Osteoblast (primary cell): ENCODE measurements around the gene CORIN. TPM values are rescaled to one million over a fixed set of nuclear protein-coding genes. Genes with fewer than 3 reads are reported as not detected.
"Not testable (repeated sequence)": the region's sequence is repeated elsewhere in the genome, so short reads cannot be mapped to it uniquely, and the experiment has no call there.

Source experiments
- DNase-seq: peaks from one replicate; pipeline ENCODE4 v3.0.0; 2011; ENCODE audit warnings: low spot score, mixed read lengths; ENCODE audit not compliant: insufficient read length; ENCODE audit errors: missing footprints
- H2AFZ ChIP-seq: 2 replicates; pipeline ENCODE4 v1.6.0; 2011; ENCODE audit warnings: mild to moderate bottlenecking, low read length
- H3K27ac ChIP-seq: 2 replicates; pipeline ENCODE4 v1.5.1; 2011; ENCODE audit warnings: mild to moderate bottlenecking, low read depth, low read length, moderate library complexity
- H3K27me3 ChIP-seq: 2 replicates; pipeline ENCODE4 v1.6.0; 2012; ENCODE audit warnings: mild to moderate bottlenecking, control low read depth, inconsistent platforms, low read length, moderate library complexity; ENCODE audit not compliant: insufficient read depth
- H3K36me3 ChIP-seq: 2 replicates; pipeline ENCODE4 v1.5.1; 2011; ENCODE audit warnings: mild to moderate bottlenecking, low read length, control low read depth, moderate library complexity; ENCODE audit not compliant: insufficient read depth
- H3K4me1 ChIP-seq: 2 replicates; pipeline ENCODE4 v1.5.1; 2011; ENCODE audit warnings: mild to moderate bottlenecking, low read length, control low read depth, moderate library complexity; ENCODE audit not compliant: insufficient read depth
- H3K4me2 ChIP-seq: 2 replicates; pipeline ENCODE4 v1.6.0; 2011; ENCODE audit warnings: mild to moderate bottlenecking, low read length; ENCODE audit not compliant: insufficient read depth
- H3K4me3 ChIP-seq: fragments of 200-600 bp; sonication (generic); 3 replicates; pipeline ENCODE4 v1.5.1; 2012; ENCODE audit warnings: mild to moderate bottlenecking, low read length, inconsistent platforms; ENCODE audit not compliant: insufficient read depth
- H3K79me2 ChIP-seq: 2 replicates; pipeline ENCODE4 v1.6.0; 2012; ENCODE audit warnings: mild to moderate bottlenecking, low read length, control low read depth, inconsistent platforms; ENCODE audit not compliant: insufficient read depth
- H3K9me3 ChIP-seq: 2 replicates; pipeline ENCODE4 v1.5.1; 2011; ENCODE audit warnings: low read depth, low read length, control low read depth
- H4K20me1 ChIP-seq: 2 replicates; pipeline ENCODE4 v1.6.0; 2012; ENCODE audit warnings: mild to moderate bottlenecking, low read length, control low read depth; ENCODE audit not compliant: insufficient read depth
- CTCF ChIP-seq: IDR thresholded peaks from 2 replicates; pipeline ENCODE4 v1.5.1; 2011; ENCODE audit warnings: mild to moderate bottlenecking, low read depth, low read length, moderate library complexity; ENCODE audit errors: extremely low read depth
- small RNA-seq: library from RNA; depleted of rRNA; stranded (forward); fragments of <200 nt; gene quantifications from one replicate; pipeline ENCODE3, GENCODE V24; 2012
- total RNA-seq: library from RNA; depleted of rRNA; stranded (reverse); fragments of >200 nt; gene quantifications from 2 replicates; pipeline ENCODE4 v1.2.3, GENCODE V29; 2012

CORIN gene
- total RNA-seq, 1 donor: 0.36 TPM

- no peak for TF ChIP-seq CTCF
- Histone ChIP-seq H3K27me3 (no peaks in the 10 kb centered on the region), H3K79me2 (no peaks in the 10 kb centered on the region), H3K4me1 (peaks cover 13% of the 10 kb centered on the region), H3K36me3 (peaks cover 32% of the 10 kb centered on the region), H4K20me1 (no peaks in the 10 kb centered on the region), H3K9me3 (no peaks in the 10 kb centered on the region), H3K4me3 (no peak overlapping the region), H3K4me2 (no peak overlapping the region), H2AFZ (no peak overlapping the region), H3K27ac (no peak overlapping the region)
- no peak for DNase-seq
Observed at GRCh38 chr4:47553329-47554125, 284.3 kb downstream of the CORIN start.

GRCh38 chr4:47551682-47552081, 286.2 kb downstream of the CORIN start:
- Histone ChIP-seq H3K79me2 (no peaks in the 10 kb centered on the region), H3K27me3 (no peaks in the 10 kb centered on the region), H3K36me3 (peaks cover 38% of the 10 kb centered on the region), H3K4me3 (no peak overlapping the region), H3K27ac (peak overlapping the region; percentile 63), H3K9me3 (no peaks in the 10 kb centered on the region), H3K4me2 (no peak overlapping the region), H2AFZ (no peak overlapping the region), H3K4me1 (peaks cover 13% of the 10 kb centered on the region), H4K20me1 (no peaks in the 10 kb centered on the region)
- TF ChIP-seq CTCF: no peak
- peak; percentile 30 for DNase-seq

DNA sequence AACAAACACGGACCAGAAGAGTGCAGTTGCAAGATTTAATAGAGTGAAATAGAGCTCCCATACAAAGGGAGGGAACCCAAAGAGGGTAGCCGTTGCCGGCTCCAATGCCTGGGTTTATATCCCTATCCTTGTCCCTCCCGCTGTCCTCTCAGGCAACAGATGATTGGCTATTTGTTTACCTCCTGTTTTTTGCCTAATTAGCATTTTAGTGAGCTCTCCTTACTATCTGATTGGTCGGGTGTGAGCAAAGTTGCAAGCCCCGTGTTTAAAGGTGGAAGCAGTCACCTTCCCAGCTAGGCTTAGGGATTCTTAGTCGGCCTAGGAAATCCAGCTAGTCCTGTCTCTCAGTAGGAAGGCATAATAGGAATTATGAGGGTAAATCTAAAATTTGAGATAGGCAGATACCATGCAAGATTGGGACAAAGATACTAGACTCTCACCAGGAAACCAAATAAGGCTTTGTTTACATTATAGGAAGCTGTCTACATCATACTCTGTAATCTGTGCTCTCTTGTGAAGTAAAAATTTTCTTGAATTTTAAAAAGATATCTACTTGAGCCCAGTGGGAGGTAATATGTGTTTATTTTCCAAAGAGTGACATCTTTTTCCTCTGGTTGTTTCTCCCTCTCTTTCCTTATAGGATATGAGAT, 286.8 kb downstream of the CORIN start:
- Histone ChIP-seq H3K79me2 (no peaks in the 10 kb centered on the region), H3K27ac (peak overlapping the region; percentile 63), H3K27me3 (no peaks in the 10 kb centered on the region), H3K4me1 (peaks cover 13% of the 10 kb centered on the region), H3K4me3 (no peak overlapping the region), H2AFZ (no peak overlapping the region), H3K9me3 (no peaks in the 10 kb centered on the region), H3K36me3 (peaks cover 44% of the 10 kb centered on the region), H3K4me2 (no peak overlapping the region), H4K20me1 (no peaks in the 10 kb centered on the region)
- TF ChIP-seq CTCF: no peak
- DNase-seq: no peak

- peaks cover 50% of the 10 kb centered on the region for H3K36me3 ChIP-seq
Observed at GRCh38 chr4:47550357-47550756, 287.5 kb downstream of the CORIN start.

More at GRCh38 chr4:47550357-47550756, 287.5 kb downstream of the CORIN start:
- H3K4me3 ChIP-seq, H2AFZ ChIP-seq, H4K20me1 ChIP-seq, DNase-seq, H3K27me3 ChIP-seq, H3K4me2 ChIP-seq, H3K27ac ChIP-seq, H3K79me2 ChIP-seq, H3K9me3 ChIP-seq: not testable (repeated sequence)
- peaks cover 13% of the 10 kb centered on the region for H3K4me1 ChIP-seq

Small RNAs within 50 kb of the gene (small RNA-seq; reads per million reads assigned to genes)
- not detected for gene MIR8053

Other genes with a start within 250 kb of the CORIN start
- gene NFXL1, start 76.5 kb upstream of the CORIN start, total RNA-seq: 5.8 and 10.0 TPM in 2 replicates
- gene CNGA1, start 178.6 kb upstream of the CORIN start, total RNA-seq: not detected in 2 replicates
- gene NIPAL1, start 178.7 kb upstream of the CORIN start, total RNA-seq: under 0.01 and 0.29 TPM in 2 replicates